Heart left ventricle (tissue), 13 donors: Measurements from ENCODE around the gene MYH15.

Experiments used
- CTCF ChIP-seq, 12 donors: fragments of 200-600 bp; sonication (generic) in 4 of 12; IDR thresholded peaks; one replicate each; pipeline versions ENCODE4 v1.5.0 to v1.8.0; 2018 to 2022; ENCODE audit warnings: antibody characterized with exemption in 12 of 12, mild to moderate bottlenecking in 5 of 12
- POLR2A ChIP-seq, 2 donors: fragments of 450-650 bp; IDR thresholded peaks; one replicate each; pipeline ENCODE4 v1.6.1; 2017; ENCODE audit warnings: antibody characterized with exemption in 2 of 2, mild to moderate bottlenecking in 2 of 2, moderate library complexity in 2 of 2
- donor health status: ischemic (EF 13 %, LVEDD 7.1; RV severe dilation, severe dysfunction).
- donor health status: DM: no; HTN: yes; CAD: no.
- donor health status: DM: no; HTN: no; CAD: no.
- donor health status: ischemic (EF 25% LVEDD 6.9; RV normal size, moderate dysfunction).
- donor health status: ischemic (EF 25% LVEDD 5.7; RV mildly dilated, moderate dysfunction).
- donor health status: ischemic (EF 35%, LVEDD 5.7; RV mildly dilated, moderate dysfunction).
- donor health status: nonischemic (EF 11% LVEDD 7.7; RV severe dilation, severe dysfunction).
- donor health status: DM: yes; HTN: yes; CAD: no.
- donor health status: PGD.
- donor health status: ischemic (EF 29% LVEDD 5.4; RV normal size, mild dysfunction).
- donor health status: nonischemic (EF 23%, LVEDD 6.1; RV moderate dilation, normal function).

- TF ChIP-seq CTCF (IDR thresholded peaks at IDR 0.05) = no peak
- TF ChIP-seq POLR2A (IDR thresholded peaks at IDR 0.05) = no peak
These were observed 15.6 kb upstream of the MYH15 start for GRCh38 chr3:108525971-108526370.
